Activated T-cell treated with anti-CD3 and anti-CD28 coated beads for 24 hours (primary cell): Measurements from ENCODE around the gene ZBED4.
"Not testable (repeated sequence)": the region's sequence is repeated elsewhere in the genome, so short reads cannot be mapped to it uniquely, and the experiment has no call there.

Experiments used
- DNase-seq: peaks from one replicate; pipeline ENCODE4 v3.0.0-alpha.2; 2020; ENCODE audit warnings: low read depth

Gene ZBED4

DNA sequence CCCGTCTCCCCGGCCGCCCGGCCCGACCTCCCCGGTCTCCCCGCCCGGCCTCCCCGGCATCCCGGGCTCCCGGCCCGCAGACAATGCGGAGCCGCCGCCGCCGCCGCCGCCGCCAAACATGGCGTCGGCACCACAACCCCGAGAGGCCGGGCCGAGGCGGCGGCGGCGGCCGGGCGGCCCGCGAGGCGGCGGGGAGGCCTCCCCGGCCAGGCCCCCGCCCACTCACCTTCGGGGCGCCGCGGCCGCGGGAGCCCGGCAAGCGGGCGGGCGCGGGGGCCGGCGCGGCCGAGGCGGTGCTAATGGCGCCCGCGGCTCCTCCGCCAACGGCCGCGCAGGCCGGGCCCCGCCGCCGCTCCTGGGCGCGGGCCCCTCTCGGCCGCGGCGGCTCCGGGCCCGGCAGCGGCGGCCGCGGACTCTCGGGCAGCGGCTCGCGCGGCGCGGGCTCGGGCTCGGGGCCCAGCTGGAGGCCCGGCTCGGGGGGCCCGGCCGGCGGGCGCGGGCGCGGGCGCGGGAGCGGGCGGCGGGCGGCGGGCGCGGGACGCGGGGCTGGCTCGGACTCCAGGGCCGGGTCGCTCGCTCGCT is 26.3 kb upstream of the ZBED4 start:
- no peak for DNase-seq

DNA sequence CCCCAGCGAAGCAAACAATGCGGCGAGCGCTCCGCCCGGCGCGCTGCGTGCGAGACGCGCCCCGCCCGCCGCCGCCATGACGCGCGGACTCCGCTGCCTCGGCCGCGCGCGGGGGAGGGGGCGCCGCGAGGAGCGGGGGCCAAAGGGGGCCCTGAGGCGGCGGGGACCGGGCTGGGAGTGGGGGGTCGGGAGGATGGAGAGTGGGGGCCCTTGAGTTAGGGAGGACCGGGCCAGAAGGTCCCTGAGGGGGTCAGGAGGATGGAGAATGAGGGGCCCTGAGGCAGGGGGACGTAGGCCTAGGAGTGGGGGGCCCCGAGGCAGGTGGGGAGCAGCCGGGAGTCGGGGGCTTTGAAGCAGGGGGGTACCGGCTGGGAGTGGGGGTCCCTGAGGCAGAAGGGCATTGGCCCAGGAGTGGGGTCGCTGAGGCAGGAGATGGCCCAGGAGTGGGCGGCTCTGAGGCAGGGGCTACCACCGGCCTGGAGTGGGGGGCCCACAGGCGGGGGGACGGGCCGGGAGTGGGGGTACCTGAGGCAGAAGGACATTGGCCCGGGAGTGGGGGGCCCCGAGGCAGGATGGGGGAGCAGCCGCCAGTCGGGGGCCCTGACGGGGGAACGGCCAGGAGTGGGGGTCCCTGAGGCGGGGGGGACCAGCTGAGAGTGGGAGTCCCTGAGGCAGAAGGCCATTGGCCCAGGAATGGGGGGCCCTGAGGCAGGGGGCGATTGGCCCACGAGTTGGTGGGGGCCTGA is 25.6 kb upstream of the ZBED4 start, which contains the start of gene BRD1:
Gene BRD1, minus strand, starts transcription at position 21 of the 746 bp plus-strand sequence. CDS start 3,556 bp downstream, outside the sequence.
- DNase-seq: peak; percentile 53

DNA sequence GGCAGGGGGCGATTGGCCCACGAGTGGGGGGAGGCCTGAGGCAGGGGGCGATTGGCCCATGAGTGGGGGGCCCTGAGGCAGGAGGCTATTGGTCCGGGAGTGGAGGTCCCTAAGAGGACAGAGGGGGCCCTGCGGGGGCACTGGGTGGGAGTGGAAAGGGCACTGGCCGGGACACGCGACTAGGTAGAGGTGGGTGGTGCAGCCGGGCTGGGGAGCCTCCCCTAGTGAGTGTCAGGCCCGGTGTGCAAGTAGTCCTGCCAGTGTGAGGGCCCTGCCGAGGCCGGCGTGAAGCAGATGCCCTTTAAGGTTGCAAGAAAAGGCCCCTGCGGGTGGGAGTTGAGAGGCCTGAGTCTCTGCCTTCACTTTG is 25.1 kb upstream of the ZBED4 start:
- no peak for DNase-seq

DNA sequence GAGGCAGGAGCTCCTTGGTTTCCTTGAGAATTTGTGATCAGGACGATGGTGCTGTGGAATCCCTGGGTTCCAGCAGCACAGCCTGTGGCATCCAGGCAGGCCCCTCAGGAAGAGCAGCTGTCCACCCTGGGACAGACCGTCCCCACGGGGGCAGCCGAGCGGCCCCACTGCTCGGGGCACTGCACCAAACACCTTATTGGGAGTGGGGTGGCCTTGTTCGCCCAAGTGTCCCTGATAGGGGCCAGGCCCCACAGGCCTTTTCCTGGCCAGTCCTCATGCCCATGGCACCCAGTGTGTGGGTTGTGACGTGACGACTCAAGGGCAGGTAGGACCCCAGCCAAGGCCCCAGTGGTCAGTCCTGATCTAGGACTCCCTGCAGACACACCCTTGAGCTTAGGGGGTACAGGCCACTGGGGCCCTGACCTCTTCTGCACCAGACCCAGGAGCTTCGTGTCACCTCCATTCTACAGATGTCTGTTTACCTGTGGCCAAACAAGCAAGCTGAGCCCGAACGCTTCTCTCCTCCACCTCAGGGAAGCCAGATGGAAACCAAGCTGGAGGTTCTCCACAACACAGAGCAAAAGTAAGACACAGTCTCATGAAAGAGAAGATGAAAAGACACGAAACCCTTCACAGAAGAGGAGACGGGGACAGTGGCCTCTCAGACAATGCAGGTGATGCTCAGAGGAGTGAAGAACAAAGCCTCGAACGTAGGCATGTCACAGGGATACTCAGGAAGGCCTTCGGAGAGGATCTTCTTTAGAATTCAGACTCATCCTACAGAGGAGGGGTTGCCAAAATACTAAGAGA is 24.4 kb upstream of the ZBED4 start:
- DNase-seq: no peak

DNA sequence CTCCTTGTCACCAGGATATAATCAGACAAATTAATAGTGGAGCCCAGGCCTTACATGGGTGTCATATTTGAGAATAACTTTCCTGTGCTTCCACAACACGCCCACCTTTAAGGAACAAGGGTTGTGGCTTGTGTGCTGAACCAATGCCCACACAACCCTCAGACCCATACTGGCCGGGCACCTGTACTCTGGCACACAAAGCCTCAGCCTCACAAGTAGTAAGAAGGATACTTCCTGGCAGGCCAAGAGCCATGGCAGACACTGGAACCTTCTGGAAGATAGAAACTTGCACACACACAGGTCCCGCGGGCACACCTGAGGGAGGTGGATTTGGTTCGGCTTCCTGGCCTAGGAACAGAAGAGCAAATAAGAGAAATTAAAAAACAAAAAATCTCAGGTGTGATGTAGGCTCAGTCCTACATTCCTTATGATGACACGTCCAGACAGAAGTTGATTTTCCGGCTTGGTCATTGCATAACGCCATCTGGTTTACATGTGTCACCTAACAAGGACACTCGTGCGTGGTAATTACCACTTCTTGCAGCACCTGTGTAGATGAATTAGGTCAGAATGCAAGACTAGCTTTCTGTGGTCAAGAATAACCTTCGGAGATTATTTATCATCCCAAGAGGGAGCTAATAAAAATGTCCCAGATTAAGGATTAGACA is 20.2 kb upstream of the ZBED4 start:
- DNase-seq: no peak

DNA sequence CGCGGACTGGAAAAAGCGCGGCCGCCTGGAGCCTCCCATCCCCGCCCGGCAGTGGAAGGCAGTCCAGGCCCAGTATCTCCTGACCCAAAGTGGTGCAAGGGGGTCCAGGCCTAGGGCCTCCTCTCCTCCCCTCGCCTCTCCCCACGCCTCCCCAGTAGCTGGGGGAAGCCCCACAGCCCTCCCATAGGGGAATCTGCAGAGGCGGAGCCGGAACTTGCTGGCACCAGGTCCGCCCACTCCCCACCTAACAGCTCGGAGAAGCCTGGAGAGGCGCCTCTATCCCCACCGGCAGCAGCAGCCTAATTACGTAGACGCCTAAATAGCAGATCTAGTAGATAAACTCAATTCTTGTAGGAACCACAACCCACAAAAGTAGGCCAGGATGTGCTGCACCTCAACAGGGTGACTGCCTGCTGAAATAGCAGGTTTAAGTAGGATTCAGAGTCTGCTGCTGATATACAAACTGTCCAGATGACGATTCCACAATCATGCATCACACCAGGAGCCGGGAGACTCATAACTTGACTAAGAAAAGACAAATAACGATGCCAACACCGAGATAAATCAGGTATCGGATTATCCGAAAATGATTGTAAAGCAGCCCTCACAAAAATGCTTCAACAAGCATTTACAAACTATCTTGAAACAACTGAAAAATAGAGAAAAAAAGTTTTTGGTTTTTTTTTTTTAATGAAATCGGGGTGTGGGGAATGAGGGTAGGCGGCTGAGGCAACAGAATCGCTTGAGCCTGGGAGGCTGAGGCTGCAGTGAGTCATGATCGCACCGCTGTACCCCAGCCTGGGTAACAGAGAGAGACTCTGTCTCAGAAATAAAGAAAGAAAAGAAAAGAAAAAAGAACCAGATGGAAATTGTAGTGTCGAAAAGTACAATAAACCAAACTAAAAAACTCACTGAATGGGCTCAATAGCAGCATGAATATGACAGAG is 14.6 kb upstream of the ZBED4 start:
- peak; percentile 75 for DNase-seq

DNA sequence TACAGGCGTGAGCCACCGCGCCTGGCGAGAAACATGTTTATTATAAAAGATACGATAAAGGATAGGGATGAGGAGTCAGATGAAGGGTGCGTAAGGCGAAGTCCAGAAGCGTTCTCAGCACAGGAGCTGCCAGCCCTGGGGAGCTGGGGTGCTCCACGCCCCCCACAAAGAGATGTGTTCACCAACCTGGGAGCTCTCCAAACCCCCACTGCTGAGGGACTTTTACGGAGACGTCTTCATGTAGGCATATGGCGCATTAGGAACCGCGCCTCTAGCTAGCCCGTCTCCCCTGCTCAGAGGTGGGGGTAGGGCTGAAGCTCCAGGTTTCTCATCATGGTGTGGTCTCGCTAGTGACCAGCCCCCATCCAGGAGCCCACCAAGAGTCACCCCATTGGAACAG is 8.4 kb upstream of the ZBED4 start:
- DNase-seq: no peak

DNA sequence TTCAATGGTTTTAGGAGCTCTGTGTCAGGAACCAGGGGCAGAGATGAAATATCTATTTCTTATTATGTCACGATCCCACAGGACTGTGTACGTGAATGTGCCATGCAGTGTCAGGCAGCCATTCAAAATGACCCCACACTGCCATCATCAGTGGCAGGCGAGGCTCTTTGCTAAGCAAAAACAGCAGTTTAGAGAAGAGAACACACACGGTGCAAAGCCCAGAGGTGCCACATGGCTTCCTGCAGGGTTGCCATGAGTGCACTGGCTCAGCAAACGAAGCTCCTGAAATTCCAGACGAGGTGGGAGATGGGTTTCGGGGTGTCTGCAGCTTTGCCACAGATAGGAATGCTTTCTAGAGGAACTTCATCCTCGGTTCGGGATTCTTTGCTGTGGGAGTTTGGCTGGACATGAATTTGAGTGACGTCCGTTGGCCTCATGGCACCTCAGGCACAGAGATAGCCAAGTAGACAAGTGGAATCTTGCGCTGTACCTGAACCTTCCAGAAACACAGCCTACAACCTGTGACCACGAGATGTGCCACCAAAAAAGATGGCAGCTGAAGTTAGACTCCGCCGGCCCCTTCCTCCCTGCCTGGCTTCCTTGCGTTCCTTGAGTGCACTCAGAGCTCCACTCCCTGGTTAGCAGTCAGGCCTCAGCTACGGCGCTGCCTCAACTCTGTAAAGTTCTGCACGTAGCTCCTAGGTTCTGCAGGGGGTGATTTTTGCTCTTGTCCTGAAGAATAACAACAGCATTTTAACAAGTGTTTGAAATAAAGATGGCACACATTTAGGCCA is 7.8 kb upstream of the ZBED4 start:
- DNase-seq: no peak

DNA sequence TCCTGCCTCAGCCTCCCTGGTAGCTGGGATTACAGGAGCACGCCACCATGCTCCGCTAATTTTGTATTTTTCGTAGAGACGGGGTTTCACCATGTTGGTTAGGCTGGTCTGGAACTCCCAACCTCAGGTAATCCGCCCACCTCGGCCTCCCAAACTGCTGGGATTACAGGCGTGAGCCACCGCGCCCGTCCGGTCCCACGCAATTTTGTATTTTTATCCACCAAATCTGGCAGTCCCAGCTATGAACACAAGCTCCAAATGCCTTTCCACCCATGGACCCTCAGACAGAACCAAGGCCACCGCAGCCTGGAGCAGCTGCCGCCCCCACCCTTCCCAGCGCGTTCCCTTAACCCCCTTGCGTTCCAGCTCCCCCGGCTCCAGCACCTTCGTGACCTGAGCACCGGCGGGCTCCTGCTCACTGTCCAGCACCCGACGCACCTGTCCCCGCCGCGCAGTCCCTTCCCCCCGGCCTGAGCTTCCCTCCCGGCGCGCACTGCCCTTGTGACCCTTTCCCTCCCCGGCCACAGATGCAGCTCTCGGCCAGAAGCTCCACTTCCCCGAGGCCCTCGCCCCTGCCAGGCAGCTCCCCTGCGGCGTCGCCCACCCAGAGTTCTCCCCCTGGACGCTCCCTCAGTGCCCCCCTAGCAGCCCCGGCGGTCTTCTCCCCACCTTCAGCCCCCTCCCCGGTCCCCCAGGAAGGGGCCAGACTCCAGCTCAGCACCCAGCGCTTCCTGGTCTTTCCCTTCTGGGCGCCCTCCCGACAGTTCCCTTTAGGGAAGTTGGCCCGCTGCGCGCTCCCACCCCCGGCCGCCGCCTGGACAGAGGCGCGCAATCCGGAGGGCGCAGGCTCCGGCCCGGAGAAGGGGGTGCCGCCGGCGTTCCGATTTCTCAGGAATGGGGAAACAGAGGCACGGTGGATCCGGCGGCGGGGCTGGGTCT is 5.6 kb upstream of the ZBED4 start:
- DNase-seq: no peak

DNA sequence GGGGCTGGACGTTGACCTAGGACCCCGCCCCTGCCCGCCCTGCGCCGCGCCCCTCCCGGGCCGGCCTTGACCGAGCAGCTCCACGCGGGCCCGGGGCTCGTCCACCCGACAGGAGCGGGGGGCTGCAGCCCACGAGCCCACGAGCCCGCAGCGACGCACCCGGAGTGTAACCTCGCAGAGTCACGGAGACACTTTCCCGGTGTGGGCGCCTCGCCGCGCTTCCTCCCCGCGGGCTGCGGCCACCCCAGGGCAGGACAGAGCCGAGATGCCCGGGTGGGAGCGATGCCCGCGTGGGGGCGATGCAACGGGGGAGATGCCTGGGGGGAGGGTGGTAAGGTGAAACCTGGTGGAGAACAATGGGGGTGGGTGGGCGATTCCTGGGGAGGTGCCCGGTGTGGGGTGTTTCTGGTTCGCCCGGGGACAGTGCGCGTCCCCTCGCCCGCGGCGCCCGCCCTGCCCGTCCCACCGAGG is 4.9 kb upstream of the ZBED4 start:
- DNase-seq: no peak

DNA sequence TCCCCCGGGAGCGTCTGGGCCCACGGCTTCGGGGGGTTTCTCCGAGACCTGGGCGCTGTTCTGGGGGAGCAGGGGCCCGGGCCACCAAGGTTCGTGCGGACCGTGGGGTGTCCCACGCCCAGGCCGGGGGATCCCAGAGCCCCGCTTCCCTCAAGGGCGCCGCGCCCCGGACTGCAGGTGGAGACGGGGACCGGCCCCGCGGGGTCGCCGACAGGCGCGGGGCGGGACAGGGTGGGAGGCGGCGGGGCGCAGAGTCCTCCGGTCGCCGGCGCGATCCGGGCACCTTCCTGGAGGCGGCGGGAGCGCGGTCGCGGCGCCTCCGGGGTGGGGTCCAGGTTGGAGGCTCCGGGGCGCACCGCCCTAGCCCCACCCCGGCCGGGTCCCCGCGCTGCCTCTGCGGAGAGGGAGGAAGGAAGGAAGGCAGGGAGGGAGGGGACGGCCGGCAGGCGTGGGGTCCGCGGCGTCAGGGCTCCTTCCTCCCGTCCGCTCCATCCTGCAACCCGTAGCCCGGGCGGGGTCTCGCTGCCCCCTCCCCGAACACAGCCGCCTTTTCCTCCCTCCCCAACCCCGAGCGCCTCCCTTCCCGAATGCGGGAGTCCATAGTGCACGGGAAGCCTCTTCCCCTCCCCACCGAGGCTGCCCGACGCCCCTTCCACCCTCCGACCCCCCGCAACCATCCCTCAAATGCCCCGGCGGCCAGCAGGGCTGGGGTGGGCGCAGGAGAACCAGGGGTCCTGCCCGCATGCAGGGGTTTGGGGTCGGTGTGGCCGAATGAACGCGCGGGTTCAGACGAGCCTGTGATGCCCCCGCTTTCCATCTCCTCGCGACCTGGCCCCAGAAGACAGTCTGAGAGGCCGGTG is 4.3 kb upstream of the ZBED4 start:
- no peak for DNase-seq

DNA sequence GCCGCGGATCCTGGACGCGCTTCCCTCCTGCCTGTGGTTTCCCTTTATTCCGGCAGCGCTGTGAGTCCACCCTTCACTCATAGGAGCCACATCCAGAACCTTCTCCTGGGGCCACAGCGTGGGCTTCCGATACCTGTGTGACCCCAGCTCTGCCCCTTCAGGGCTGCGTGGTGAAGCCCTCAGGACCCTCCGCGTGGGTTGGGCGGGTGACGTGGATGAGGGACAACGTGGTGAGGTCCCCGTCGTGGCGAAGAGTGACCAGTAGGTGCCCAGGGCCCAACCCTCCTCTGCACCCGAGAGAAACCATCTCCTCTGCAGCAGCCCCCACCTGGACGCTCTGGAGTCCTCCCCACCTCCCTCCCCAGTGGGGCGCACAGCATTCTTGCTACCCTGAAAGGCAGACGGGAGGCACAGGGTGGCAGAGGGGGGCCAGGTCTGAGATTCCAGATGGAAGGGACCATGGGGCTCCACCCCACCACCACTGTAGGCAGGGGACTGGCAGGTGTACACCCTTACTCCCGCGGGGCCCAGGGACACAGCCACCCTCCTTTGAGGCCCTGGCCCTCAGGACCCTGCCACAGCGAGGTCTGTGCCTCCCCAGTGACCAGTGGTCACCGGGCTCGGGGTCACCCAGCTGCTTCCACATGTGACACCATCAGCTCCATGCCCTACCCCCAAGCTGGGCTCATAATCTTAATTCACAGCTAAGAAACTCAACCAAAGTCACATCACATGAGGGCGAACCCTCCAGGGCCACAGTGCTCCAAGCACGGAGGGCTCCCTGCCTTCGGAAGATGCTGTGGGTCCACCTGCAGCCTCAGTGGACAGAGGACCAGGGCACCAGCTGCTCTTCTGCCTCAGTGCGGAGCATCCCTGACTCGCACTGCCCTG is 3.4 kb upstream of the ZBED4 start:
- DNase-seq: no peak

DNA sequence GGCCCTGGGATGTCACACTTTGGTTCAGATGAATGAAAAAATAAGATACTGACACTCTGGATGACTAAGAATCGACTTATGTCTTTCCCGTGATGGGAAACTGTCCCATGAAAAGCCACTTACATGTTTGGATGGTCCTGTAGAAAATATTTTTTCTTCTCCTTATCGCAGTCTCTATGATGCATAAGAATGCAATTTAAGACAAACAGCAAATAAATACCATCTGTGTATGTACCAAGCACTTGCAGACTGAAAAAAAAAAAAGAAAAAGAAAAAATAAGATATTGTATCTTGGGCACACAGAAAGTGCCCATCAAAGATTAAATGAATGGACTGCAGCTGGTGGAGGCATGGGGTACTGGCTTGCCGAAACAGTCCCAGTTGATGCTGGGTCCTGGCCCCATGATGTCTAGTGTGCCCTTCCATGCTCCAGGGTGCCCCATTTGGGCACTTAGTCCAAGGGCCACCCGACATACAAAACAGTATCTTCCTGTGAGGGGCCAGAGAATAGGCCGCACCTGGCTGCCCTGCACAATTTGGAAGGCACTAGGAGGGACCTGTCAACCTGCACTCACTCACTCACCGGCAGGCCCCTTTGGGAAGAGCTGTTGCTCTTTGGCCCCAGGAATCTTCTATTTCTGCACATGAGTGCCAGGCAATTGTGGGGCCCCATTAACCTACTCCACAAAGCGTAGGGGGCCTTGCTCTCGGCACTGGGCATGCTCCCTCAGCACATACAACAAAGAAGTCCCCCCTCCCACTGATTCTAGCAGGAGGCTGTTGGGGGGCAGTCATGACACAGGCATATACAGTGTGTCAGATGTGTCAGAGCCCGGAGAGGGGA is 2.5 kb upstream of the ZBED4 start:
- DNase-seq: no peak

DNA sequence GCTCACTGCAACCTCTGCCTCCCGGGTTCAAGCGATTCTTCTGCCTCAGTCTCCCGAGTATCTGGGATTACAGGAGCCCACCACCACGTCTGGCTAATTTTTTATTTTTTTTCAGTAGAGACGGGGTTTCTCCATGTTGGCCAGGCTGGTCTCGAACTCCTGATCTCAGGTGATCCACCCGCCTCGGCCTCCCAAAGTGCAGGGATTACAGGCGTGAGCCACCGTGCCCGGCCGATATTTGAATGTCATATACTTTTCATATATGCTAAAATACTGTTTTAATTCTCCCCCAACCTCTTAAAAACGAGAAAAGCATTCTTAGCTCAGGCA is 1.1 kb upstream of the ZBED4 start:
- DNase-seq: not testable (repeated sequence)

DNA sequence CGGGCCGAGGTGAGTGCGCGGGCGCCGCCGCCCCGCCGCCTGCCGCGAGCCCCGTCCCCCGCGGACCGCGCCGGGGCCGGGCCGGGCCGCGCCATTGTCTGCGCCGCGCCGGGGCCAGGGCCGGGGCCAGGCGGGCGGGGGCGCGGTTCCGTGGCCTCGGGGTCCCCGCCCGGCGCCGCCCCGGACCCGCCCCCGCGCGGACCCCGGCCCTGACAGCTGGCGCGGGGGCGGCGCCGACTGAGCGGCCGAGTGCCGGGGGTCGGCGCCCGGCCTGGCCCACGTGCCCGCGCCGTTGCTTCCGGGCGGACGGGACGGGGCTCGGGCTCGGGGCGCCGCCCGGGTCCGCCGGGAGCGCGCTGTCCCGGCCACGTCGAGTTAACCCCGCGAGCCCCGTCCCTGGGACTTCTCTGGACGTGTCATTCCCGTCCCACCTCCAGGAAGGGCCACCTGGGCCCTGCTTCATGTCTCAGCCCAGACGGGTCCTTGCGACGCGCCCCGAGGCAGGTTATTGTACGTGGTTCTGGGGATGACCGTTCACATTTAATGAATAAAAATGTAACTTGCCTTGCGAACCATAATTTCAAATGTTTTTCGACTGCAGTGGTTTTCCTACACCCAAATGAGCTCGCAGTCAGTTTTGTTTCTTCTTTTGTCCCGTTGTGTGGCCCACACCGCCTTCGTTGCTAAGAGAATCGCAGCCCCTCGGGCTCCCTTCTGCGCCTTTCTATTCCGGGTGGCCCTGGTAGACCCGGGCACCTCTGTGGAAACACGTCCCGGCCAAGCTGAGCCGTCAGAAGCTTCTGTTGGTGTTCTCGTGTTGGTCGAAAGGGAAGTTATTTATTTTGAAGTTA is 562 bp downstream of the ZBED4 start:
- no peak for DNase-seq
